AG04449 (cell line): ENCODE data around the gene UGT2B10.

Experiments
- CTCF ChIA-PET: fragments of 350-600 bp; formaldehyde crosslinking; extraction: SDS; loops from one replicate; lab custom pipeline; 2021; ENCODE audit warnings: antibody characterized with exemption; lab: Yijun Ruan, JAX
- POLR2A ChIA-PET: fragments of 400-600, 350-600 bp; formaldehyde crosslinking; extraction: SDS; loops from one replicate; lab custom pipeline; 2020; ENCODE audit warnings: antibody characterized with exemption, inconsistent platforms; lab: Yijun Ruan, JAX
- DNase-seq: peaks from one replicate; pipeline ENCODE4 v3.0.0-alpha.2; 2010; ENCODE audit warnings: low read depth, low spot score
- H3K4me3 ChIP-seq: 2 replicates; pipeline ENCODE4 v1.5.1; 2011; ENCODE audit warnings: low read depth, mild to moderate bottlenecking, control low read depth, low read length
- TF ChIP-seq, protein P1 (sequence below): IDR thresholded peaks from one replicate; pipeline ENCODE4 v1.5.1; 2011; ENCODE audit warnings: mild to moderate bottlenecking, moderate library complexity, low read length, control low read depth, inconsistent platforms; ENCODE audit not compliant: insufficient read depth; ENCODE audit errors: missing control alignments

UGT2B10 gene

GRCh38 chr4:68878048-68878447, 62.3 kb downstream of the UGT2B10 start:
- POLR2A ChIA-PET, result no interaction called here

More at GRCh38 chr4:68878048-68878447, 62.3 kb downstream of the UGT2B10 start:
- TF ChIP-seq, protein P1, sequence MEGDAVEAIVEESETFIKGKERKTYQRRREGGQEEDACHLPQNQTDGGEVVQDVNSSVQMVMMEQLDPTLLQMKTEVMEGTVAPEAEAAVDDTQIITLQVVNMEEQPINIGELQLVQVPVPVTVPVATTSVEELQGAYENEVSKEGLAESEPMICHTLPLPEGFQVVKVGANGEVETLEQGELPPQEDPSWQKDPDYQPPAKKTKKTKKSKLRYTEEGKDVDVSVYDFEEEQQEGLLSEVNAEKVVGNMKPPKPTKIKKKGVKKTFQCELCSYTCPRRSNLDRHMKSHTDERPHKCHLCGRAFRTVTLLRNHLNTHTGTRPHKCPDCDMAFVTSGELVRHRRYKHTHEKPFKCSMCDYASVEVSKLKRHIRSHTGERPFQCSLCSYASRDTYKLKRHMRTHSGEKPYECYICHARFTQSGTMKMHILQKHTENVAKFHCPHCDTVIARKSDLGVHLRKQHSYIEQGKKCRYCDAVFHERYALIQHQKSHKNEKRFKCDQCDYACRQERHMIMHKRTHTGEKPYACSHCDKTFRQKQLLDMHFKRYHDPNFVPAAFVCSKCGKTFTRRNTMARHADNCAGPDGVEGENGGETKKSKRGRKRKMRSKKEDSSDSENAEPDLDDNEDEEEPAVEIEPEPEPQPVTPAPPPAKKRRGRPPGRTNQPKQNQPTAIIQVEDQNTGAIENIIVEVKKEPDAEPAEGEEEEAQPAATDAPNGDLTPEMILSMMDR, result no peak
- DNase-seq, result no peak
- CTCF ChIA-PET, result no interaction called here
- no peak overlapping the region for H3K4me3 ChIP-seq
